ENCODE data around the gene SDK2.

SDK2 gene

GRCh38 chr17:73343168-73343634, 301.0 kb downstream of the SDK2 start:
- no peaks in the 10 kb centered on the region for H3K9me3 ChIP-seq (ENCODE audit: control insufficient read depth, insufficient read depth, low read length)
- peaks cover 25% of the 10 kb centered on the region for H3K4me1 ChIP-seq (ENCODE audit: control insufficient read depth, insufficient read depth, low read length)
- peak overlapping the region; percentile 26 for H3K9ac ChIP-seq (ENCODE audit: low read depth, low read length)
- H3K27me3 ChIP-seq (ENCODE audit: control insufficient read depth, insufficient read depth, low read length), result no peaks in the 10 kb centered on the region
- H3K4me3 ChIP-seq (ENCODE audit: low read depth, low read length), result peak overlapping the region; percentile 36
- H3K36me3 ChIP-seq (ENCODE audit: control insufficient read depth, insufficient read depth, low read length), result no peaks in the 10 kb centered on the region

GRCh38 chr17:73342541-73343167, 301.6 kb downstream of the SDK2 start:
- H3K9ac ChIP-seq (ENCODE audit: low read depth, low read length), result peak overlapping the region; percentile 26
- peak overlapping the region; percentile 36 for H3K4me3 ChIP-seq (ENCODE audit: low read depth, low read length)

DNA sequence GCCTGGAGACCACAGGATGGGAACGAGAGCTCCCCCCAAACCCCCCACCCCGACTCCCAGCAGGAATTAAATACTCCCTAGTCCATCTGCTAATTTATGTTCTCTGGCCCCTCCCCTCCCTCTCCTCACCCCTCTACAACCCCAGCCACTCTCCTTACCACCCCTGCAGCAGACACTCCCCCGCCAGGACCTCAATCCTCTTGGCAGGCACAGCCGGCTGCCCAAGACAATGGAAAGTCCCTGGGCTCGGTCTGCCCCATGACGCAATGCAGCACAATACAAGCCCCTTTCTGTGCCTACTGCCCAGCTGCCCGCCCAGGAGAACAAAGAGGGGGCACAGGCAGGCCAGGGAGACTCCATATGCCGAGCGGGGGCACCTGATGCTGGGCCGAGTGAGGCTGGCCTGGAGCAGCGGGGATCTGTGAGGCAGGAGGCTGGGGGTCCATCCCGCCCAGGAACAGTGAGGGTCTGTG, 302.2 kb downstream of the SDK2 start:
- Histone ChIP-seq H3K4me3 (ENCODE audit: low read depth, low read length) (no peak overlapping the region), H3K4me1 (ENCODE audit: control insufficient read depth, insufficient read depth, low read length) (peaks cover 22% of the 10 kb centered on the region), H3K36me3 (ENCODE audit: control insufficient read depth, insufficient read depth, low read length) (no peaks in the 10 kb centered on the region), H3K9ac (ENCODE audit: low read depth, low read length) (peak overlapping the region; percentile 60), H3K27me3 (ENCODE audit: control insufficient read depth, insufficient read depth, low read length) (no peaks in the 10 kb centered on the region), H3K9me3 (ENCODE audit: control insufficient read depth, insufficient read depth, low read length) (no peaks in the 10 kb centered on the region)

More at GRCh38 chr17:73342541-73343167, 301.6 kb downstream of the SDK2 start:
- peaks cover 22% of the 10 kb centered on the region for H3K4me1 ChIP-seq (ENCODE audit: control insufficient read depth, insufficient read depth, low read length)
- no peaks in the 10 kb centered on the region for H3K36me3 ChIP-seq (ENCODE audit: control insufficient read depth, insufficient read depth, low read length)
- H3K9me3 ChIP-seq (ENCODE audit: control insufficient read depth, insufficient read depth, low read length), result no peaks in the 10 kb centered on the region
- no peaks in the 10 kb centered on the region for H3K27me3 ChIP-seq (ENCODE audit: control insufficient read depth, insufficient read depth, low read length)

GRCh38 chr17:73341350-73342049, 302.7 kb downstream of the SDK2 start:
- Histone ChIP-seq H3K4me1 (ENCODE audit: control insufficient read depth, insufficient read depth, low read length) (peaks cover 22% of the 10 kb centered on the region), H3K9ac (ENCODE audit: low read depth, low read length) (peak overlapping the region; percentile 60), H3K4me3 (ENCODE audit: low read depth, low read length) (no peak overlapping the region), H3K36me3 (ENCODE audit: control insufficient read depth, insufficient read depth, low read length) (no peaks in the 10 kb centered on the region), H3K9me3 (ENCODE audit: control insufficient read depth, insufficient read depth, low read length) (no peaks in the 10 kb centered on the region), H3K27me3 (ENCODE audit: control insufficient read depth, insufficient read depth, low read length) (no peaks in the 10 kb centered on the region)

- Histone ChIP-seq H3K9ac (ENCODE audit: low read depth, low read length) (no peak overlapping the region), H3K36me3 (ENCODE audit: control insufficient read depth, insufficient read depth, low read length) (peaks cover 4% of the 10 kb centered on the region), H3K4me3 (ENCODE audit: low read depth, low read length) (no peak overlapping the region), H3K9me3 (ENCODE audit: control insufficient read depth, insufficient read depth, low read length) (no peaks in the 10 kb centered on the region), H3K27me3 (ENCODE audit: control insufficient read depth, insufficient read depth, low read length) (no peaks in the 10 kb centered on the region), H3K4me1 (ENCODE audit: control insufficient read depth, insufficient read depth, low read length) (peaks cover 26% of the 10 kb centered on the region)
These were observed 304.1 kb downstream of the SDK2 start for GRCh38 chr17:73340093-73340596.

GRCh38 chr17:73338566-73339197, 305.6 kb downstream of the SDK2 start:
- Histone ChIP-seq H3K9ac (ENCODE audit: low read depth, low read length) (no peak overlapping the region), H3K27me3 (ENCODE audit: control insufficient read depth, insufficient read depth, low read length) (no peaks in the 10 kb centered on the region), H3K4me3 (ENCODE audit: low read depth, low read length) (no peak overlapping the region), H3K4me1 (ENCODE audit: control insufficient read depth, insufficient read depth, low read length) (peaks cover 19% of the 10 kb centered on the region), H3K36me3 (ENCODE audit: control insufficient read depth, insufficient read depth, low read length) (peaks cover 4% of the 10 kb centered on the region), H3K9me3 (ENCODE audit: control insufficient read depth, insufficient read depth, low read length) (no peaks in the 10 kb centered on the region)

DNA sequence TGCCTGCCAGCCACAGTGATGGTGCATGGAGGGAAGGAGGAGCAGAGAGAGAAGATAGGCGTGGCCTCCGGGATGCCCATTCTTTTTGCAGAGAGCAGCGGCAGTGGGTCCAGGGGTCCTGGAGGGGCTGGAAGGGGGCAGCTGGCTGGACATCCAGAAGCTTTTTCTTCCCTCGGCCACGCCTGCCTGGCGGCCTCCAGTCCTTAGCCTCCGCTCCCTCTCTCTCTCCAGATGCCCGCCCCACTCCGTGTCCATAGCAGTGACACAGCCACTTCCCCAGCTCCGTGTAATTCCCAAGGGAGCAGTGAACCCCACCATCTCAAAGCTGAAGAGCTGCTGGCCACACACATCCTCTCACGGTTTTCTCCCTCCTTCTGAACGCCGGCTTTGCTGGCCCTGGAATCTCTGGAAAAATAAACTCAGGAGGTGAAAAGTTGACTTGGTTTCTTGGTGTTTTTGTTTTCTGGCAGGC, 306.2 kb downstream of the SDK2 start:
- Histone ChIP-seq H3K4me3 (ENCODE audit: low read depth, low read length) (no peak overlapping the region), H3K9ac (ENCODE audit: low read depth, low read length) (no peak overlapping the region), H3K9me3 (ENCODE audit: control insufficient read depth, insufficient read depth, low read length) (no peaks in the 10 kb centered on the region), H3K36me3 (ENCODE audit: control insufficient read depth, insufficient read depth, low read length) (peaks cover 4% of the 10 kb centered on the region), H3K4me1 (ENCODE audit: control insufficient read depth, insufficient read depth, low read length) (peaks cover 17% of the 10 kb centered on the region), H3K27me3 (ENCODE audit: control insufficient read depth, insufficient read depth, low read length) (no peaks in the 10 kb centered on the region)

- Histone ChIP-seq H3K9ac (ENCODE audit: low read depth, low read length) (no peak overlapping the region), H3K36me3 (ENCODE audit: control insufficient read depth, insufficient read depth, low read length) (peaks cover 4% of the 10 kb centered on the region), H3K9me3 (ENCODE audit: control insufficient read depth, insufficient read depth, low read length) (no peaks in the 10 kb centered on the region), H3K27me3 (ENCODE audit: control insufficient read depth, insufficient read depth, low read length) (no peaks in the 10 kb centered on the region), H3K4me1 (ENCODE audit: control insufficient read depth, insufficient read depth, low read length) (peaks cover 11% of the 10 kb centered on the region), H3K4me3 (ENCODE audit: low read depth, low read length) (no peak overlapping the region)
These were observed 306.9 kb downstream of the SDK2 start for GRCh38 chr17:73337330-73337710.

DNA sequence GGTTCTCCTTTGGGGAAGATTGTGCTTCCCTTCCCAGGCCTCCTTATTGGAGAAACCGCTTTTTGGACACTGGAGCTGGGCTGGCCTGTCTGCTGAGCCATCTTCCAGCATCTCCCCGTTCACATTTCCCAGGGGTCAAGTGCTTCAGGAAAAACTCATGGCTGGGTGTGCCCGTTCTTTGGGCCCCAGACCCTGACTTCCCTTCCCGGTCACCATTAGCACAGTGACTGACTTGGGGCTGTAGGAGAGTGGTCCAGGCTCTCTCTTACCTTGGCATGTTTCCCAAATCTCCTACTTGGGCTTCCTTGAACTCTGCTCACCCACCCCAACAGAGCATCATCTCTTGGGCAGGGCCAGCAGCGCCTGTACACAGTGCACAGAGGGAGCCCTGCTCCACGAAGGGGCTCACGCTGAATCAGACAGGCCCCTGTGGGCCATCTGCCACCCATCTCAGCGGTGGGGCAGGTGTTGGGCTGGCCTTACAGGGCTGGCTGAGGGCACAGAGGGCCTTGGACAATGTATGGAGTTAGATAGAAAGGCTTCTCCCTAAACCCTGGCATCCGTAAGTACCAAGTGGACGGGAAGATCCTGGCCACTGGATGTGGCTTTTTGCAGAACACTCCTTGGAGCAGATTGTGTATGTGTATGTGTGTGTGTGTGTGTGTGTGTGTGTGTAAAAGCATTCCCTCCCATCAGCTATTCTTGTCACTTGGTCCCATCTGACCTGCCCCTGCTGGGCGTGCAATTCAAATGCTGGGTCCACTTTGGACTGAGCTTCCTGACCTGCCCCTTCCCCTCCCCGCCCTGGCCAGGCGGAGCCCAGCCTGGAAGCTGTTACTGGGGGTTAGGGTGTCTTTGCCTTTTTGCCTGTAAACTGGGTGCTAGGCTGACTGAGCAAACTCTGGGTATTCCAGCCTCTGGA, 307.6 kb downstream of the SDK2 start:
- Histone ChIP-seq H3K4me1 (ENCODE audit: control insufficient read depth, insufficient read depth, low read length) (peaks cover 8% of the 10 kb centered on the region), H3K36me3 (ENCODE audit: control insufficient read depth, insufficient read depth, low read length) (peaks cover 4% of the 10 kb centered on the region), H3K9me3 (ENCODE audit: control insufficient read depth, insufficient read depth, low read length) (no peaks in the 10 kb centered on the region), H3K9ac (ENCODE audit: low read depth, low read length) (no peak overlapping the region), H3K27me3 (ENCODE audit: control insufficient read depth, insufficient read depth, low read length) (no peaks in the 10 kb centered on the region), H3K4me3 (ENCODE audit: low read depth, low read length) (no peak overlapping the region)

DNA sequence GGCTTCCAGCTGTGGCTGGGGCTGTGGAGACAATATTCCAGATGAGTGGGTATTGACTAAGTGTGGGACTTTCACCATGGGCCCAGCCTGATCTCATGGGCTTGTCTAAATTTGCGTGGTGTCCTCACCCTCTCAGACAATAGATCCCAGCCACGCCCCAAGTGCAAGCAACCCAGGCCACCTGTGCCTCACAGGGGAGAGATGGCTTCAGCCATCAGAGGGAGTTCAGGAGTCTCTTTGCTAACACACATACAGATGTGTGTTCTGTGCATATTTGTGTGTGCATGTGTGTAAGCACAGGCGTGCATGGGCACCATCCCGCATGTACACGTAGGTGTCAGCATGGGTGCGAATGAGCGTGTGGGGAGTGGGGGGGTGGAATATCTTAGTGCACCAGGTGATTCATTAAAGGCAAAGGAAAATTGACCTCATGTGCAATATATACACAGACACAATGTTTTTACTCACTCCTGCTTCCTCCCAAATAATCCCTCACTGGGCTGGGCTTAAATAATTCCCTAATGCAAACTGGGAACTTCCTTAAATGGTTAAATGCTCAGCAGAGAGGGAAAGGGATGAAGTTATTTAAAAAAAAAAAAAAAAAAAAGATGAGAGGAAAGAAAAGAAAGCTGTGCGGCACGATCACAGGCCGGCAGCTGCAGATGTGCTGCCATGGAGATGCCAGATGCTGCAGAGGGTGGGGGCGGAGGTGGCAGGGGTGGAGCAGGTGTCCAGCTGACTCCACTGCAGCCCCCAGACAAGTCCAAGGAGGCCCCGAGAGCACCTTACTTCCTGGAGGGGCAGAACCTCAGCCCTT, 308.4 kb downstream of the SDK2 start:
- H3K9ac ChIP-seq (ENCODE audit: low read depth, low read length), result no peak overlapping the region
- no peaks in the 10 kb centered on the region for H3K27me3 ChIP-seq (ENCODE audit: control insufficient read depth, insufficient read depth, low read length)
- H3K9me3 ChIP-seq (ENCODE audit: control insufficient read depth, insufficient read depth, low read length), result no peaks in the 10 kb centered on the region
- H3K36me3 ChIP-seq (ENCODE audit: control insufficient read depth, insufficient read depth, low read length), result peaks cover 4% of the 10 kb centered on the region
- H3K4me3 ChIP-seq (ENCODE audit: low read depth, low read length), result no peak overlapping the region
- H3K4me1 ChIP-seq (ENCODE audit: control insufficient read depth, insufficient read depth, low read length), result peaks cover 4% of the 10 kb centered on the region
